Astrocyte (in vitro differentiated cells and primary cell): Measurements from ENCODE around the gene LRGUK.

ENCODE experiments used
- EZH2 ChIP-seq: IDR thresholded peaks from 2 replicates; pipeline ENCODE4 v1.6.1; 2012; ENCODE audit warnings: mild to moderate bottlenecking, low read length, inconsistent platforms; ENCODE audit not compliant: insufficient read depth
- TF ChIP-seq, protein P1 (sequence below): IDR thresholded peaks from 2 replicates; pipeline ENCODE4 v1.5.1; 2011; ENCODE audit warnings: low read depth, mild to moderate bottlenecking, inconsistent platforms, low read length, moderate library complexity; ENCODE audit not compliant: insufficient read depth

DNA sequence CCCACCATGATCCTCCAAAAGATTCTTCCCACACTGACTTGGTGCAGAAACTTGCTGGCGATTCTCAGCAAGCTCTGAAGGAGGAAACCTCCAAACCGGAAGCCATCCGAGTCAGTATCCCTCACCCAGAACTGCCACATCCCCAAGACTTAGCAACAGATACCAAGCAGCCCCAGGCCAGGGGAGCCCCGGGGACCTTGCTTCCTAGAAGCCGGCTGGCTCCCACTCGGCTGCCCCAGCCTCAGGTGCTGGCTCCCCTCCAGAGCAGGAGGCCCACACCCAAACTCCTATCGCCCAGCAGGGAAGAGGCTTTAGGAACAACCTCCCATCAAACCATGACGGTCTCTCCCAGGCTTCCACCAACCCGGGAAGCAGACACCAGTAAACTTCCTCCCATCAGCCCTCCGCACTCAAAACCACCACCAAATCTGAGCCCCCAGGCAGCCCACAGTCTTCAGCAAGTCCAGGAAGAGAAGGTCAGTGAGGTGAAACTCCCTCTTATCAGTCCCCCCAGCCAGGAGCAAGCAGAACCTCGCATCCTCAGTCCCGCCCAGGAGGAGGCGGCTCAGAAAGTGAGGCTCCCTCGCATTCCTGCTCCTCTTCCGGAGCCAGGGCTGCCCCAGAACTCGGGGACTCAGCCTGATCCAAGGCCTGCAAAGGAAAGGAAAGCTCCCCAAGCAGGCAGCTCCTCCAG lies 82.3 kb downstream of the LRGUK start:
- TF ChIP-seq, protein P1, sequence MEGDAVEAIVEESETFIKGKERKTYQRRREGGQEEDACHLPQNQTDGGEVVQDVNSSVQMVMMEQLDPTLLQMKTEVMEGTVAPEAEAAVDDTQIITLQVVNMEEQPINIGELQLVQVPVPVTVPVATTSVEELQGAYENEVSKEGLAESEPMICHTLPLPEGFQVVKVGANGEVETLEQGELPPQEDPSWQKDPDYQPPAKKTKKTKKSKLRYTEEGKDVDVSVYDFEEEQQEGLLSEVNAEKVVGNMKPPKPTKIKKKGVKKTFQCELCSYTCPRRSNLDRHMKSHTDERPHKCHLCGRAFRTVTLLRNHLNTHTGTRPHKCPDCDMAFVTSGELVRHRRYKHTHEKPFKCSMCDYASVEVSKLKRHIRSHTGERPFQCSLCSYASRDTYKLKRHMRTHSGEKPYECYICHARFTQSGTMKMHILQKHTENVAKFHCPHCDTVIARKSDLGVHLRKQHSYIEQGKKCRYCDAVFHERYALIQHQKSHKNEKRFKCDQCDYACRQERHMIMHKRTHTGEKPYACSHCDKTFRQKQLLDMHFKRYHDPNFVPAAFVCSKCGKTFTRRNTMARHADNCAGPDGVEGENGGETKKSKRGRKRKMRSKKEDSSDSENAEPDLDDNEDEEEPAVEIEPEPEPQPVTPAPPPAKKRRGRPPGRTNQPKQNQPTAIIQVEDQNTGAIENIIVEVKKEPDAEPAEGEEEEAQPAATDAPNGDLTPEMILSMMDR = no peak
- no peak for TF ChIP-seq EZH2
